SK-N-SH (cell line): ENCODE measurements around the gene PBX4.

Source experiments
- CTCF ChIP-seq: fragments of 200-600 bp; sonication (generic); IDR thresholded peaks from 2 replicates; pipeline ENCODE4 v1.6.1; 2017; ENCODE audit warnings: antibody characterized with exemption, mild to moderate bottlenecking, moderate library complexity
- ELF1 ChIP-seq: IDR thresholded peaks from 2 replicates; pipeline ENCODE4 v1.4.0; 2012
- EZH2phosphoT487 ChIP-seq: fragments of 200-600 bp; sonication (generic); IDR thresholded peaks from 2 replicates; pipeline ENCODE4 v1.6.1; 2017; ENCODE audit warnings: low read depth, mixed run types, mild to moderate bottlenecking, antibody characterized with exemption, moderate library complexity, borderline replicate concordance
- JUND ChIP-seq: IDR thresholded peaks from 2 replicates; pipeline ENCODE4 v1.4.0; 2012
- MAX ChIP-seq: IDR thresholded peaks from 2 replicates; pipeline ENCODE4 v1.4.0; 2012; ENCODE audit warnings: low read depth
- POLR2AphosphoS5 ChIP-seq: IDR thresholded peaks from 2 replicates; pipeline ENCODE4 v1.6.1; 2012; ENCODE audit warnings: low read depth, low read length
- RAD21 ChIP-seq: IDR thresholded peaks from 2 replicates; pipeline ENCODE4 v1.6.1; 2012; ENCODE audit warnings: mild to moderate bottlenecking, low read length
- SMC3 ChIP-seq: IDR thresholded peaks from 2 replicates; pipeline ENCODE4 v1.6.1; 2012; ENCODE audit warnings: low read depth, low read length, improper control_type of control experiment
- TCF12 ChIP-seq: IDR thresholded peaks from 2 replicates; pipeline ENCODE4 v1.4.0; 2012
- TEAD4 ChIP-seq: IDR thresholded peaks from 2 replicates; pipeline ENCODE4 v1.4.0; 2012; ENCODE audit warnings: mild to moderate bottlenecking, borderline replicate concordance; ENCODE audit not compliant: insufficient read depth
- YY1 ChIP-seq: IDR thresholded peaks from 2 replicates; pipeline ENCODE4 v1.4.0; 2012; ENCODE audit warnings: low read depth, mild to moderate bottlenecking
- ZBTB33 ChIP-seq: IDR thresholded peaks from 2 replicates; pipeline ENCODE4 v1.4.0; 2012; ENCODE audit warnings: low read depth, borderline replicate concordance

GRCh38 chr19:19619849-19620210, 1.3 kb upstream of the PBX4 start:
- TF ChIP-seq RAD21 (no peak), CTCF (no peak), JUND (no peak), ZBTB33 (no peak), TCF12 (no peak), POLR2AphosphoS5 (no peak), TEAD4 (no peak), SMC3 (no peak), ELF1 (no peak), EZH2phosphoT487 (no peak), MAX (no peak), YY1 (no peak)
